GM23248 (cell line): ENCODE results near the gene SLC39A6. TPM values are rescaled to one million over a fixed set of nuclear protein-coding genes. Genes with fewer than 3 reads are reported as not detected.

Experiments used
- DNase-seq: peaks from one replicate; pipeline ENCODE4 v3.0.0-alpha.2; 2015
- H2AFZ ChIP-seq: fragments of 200-600 bp; sonication (generic); 2 replicates; pipeline ENCODE4 v1.6.1; 2016; ENCODE audit warnings: antibody characterized with exemption
- H3F3A ChIP-seq: fragments of 200-600 bp; sonication (generic); 2 replicates; pipeline ENCODE4 v1.6.1; 2016; ENCODE audit warnings: mild to moderate bottlenecking, antibody characterized with exemption, mixed run types; ENCODE audit not compliant: insufficient read depth
- H3K27ac ChIP-seq: fragments of 200-600 bp; sonication (generic); 2 replicates; pipeline ENCODE4 v1.5.1; 2016; ENCODE audit warnings: mild to moderate bottlenecking
- H3K27me3 ChIP-seq: fragments of 200-600 bp; sonication (generic); replicated peaks from 2 replicates; pipeline ENCODE4 v1.6.1; 2016; ENCODE audit warnings: mild to moderate bottlenecking; ENCODE audit not compliant: insufficient read depth
- H3K36me3 ChIP-seq: fragments of 200-600 bp; sonication (generic); 2 replicates; pipeline ENCODE4 v1.6.1; 2016; ENCODE audit warnings: low read depth, mild to moderate bottlenecking
- H3K4me1 ChIP-seq: fragments of 200-600 bp; sonication (generic); 2 replicates; pipeline ENCODE4 v1.6.1; 2016; ENCODE audit warnings: mild to moderate bottlenecking; ENCODE audit not compliant: insufficient read depth
- H3K4me2 ChIP-seq: fragments of 200-600 bp; sonication (generic); one replicate; pipeline ENCODE4 v1.6.1; 2016; ENCODE audit warnings: mild to moderate bottlenecking; ENCODE audit not compliant: unreplicated experiment
- H3K4me3 ChIP-seq: fragments of 200-600 bp; sonication (generic); 2 replicates; pipeline ENCODE4 v1.5.1; 2016; ENCODE audit warnings: mild to moderate bottlenecking
- H3K79me2 ChIP-seq: fragments of 200-600 bp; sonication (generic); 2 replicates; pipeline ENCODE4 v1.6.1; 2016; ENCODE audit warnings: mild to moderate bottlenecking; ENCODE audit not compliant: insufficient read depth
- H3K9ac ChIP-seq: fragments of 200-600 bp; sonication (generic); 2 replicates; pipeline ENCODE4 v1.6.1; 2016; ENCODE audit warnings: mild to moderate bottlenecking
- H3K9me2 ChIP-seq: fragments of 200-600 bp; sonication (generic); 2 replicates; pipeline ENCODE4 v1.6.1; 2016; ENCODE audit warnings: mixed run types, mild to moderate bottlenecking, moderate library complexity; ENCODE audit not compliant: insufficient read depth
- H3K9me3 ChIP-seq: fragments of 200-600 bp; sonication (generic); one replicate; pipeline ENCODE4 v1.6.1; 2017; ENCODE audit warnings: low read depth
- H4K20me1 ChIP-seq: fragments of 200-600 bp; sonication (generic); 2 replicates; pipeline ENCODE4 v1.6.0; 2016; ENCODE audit not compliant: insufficient read depth
- EZH2 ChIP-seq: fragments of 200-600 bp; sonication (generic); IDR thresholded peaks from 2 replicates; pipeline ENCODE4 v1.6.1; 2018; ENCODE audit warnings: antibody characterized with exemption, mild to moderate bottlenecking; ENCODE audit not compliant: insufficient read depth, poor library complexity, severe bottlenecking
- EZH2phosphoT487 ChIP-seq: fragments of 200-600 bp; sonication (generic); IDR thresholded peaks from 2 replicates; pipeline ENCODE4 v1.6.1; 2018; ENCODE audit warnings: antibody characterized with exemption, moderate library complexity, mild to moderate bottlenecking, low read depth; ENCODE audit not compliant: insufficient read depth
- WGBS, 2 experiments: methylation state at CpG; one replicate each; pipeline ENCODE4 v1.1.6; 2015 to 2017; ENCODE audit warnings: low lambda C conversion rate in 2 of 2, low coverage in 1 of 2; ENCODE audit errors: missing lambda C conversion rate in 2 of 2; 5-methylcytosine and 5-hydroxymethylcytosine counted together
- in situ Hi-C: fragments of 300-500 bp; cut with MboI; formaldehyde crosslinking; loops from 2 replicates; pipeline ENCODE4 v1.15.0; 2020
- polyA plus RNA-seq: library from polyadenylated mRNA; unstranded; fragments of >200 nt; fragmentation: Nextera tagmentation; extraction: Ambion mirVana; gene quantifications from 2 replicates; pipeline ENCODE4 v1.2.1, GENCODE V29; 2016
- total RNA-seq: library from RNA; depleted of rRNA; stranded (reverse); fragments of >200 nt; shearing (Covaris generic); gene quantifications from 2 replicates; pipeline ENCODE4 v1.2.3, GENCODE V29; 2014

The SLC39A6 gene
- total and polyA plus RNA-seq, 2 experiments from 2014 or later: 80.5 to 115 TPM

GRCh38 chr18:36149514-36150289 lies 20.6 kb upstream of the SLC39A6 start:
- Histone ChIP-seq H3K9ac (no peak overlapping the region), H3K4me3 (no peak overlapping the region), H2AFZ (no peak overlapping the region), H3K4me1 (peaks cover 16% of the 10 kb centered on the region), H3K9me2 (no peaks in the 10 kb centered on the region), H3K79me2 (no peaks in the 10 kb centered on the region), H3F3A (peaks cover 30% of the 10 kb centered on the region), H4K20me1 (no peaks in the 10 kb centered on the region), H3K4me2 (no peak overlapping the region), H3K27me3 (no peaks in the 10 kb centered on the region), H3K36me3 (peaks cover 44% of the 10 kb centered on the region), H3K27ac (no peak overlapping the region), H3K9me3 (no peaks in the 10 kb centered on the region)
- no peak for DNase-seq
- TF ChIP-seq EZH2 (no peak), EZH2phosphoT487 (no peak)
- in situ Hi-C loops: no loop called here
- WGBS, 2 experiments: 98 to 99% methylated on average over 5 of the region's 5 CpGs

GRCh38 chr18:36143391-36143790 lies 14.3 kb upstream of the SLC39A6 start:
- Histone ChIP-seq H3K4me2 (no peak overlapping the region), H3K36me3 (peaks cover 80% of the 10 kb centered on the region), H3K9me2 (no peaks in the 10 kb centered on the region), H3K79me2 (no peaks in the 10 kb centered on the region; the same call in 1 of the 2 replicates), H3K4me1 (no peaks in the 10 kb centered on the region), H3K9ac (no peak overlapping the region), H4K20me1 (no peaks in the 10 kb centered on the region), H3K27ac (no peak overlapping the region), H3K4me3 (no peak overlapping the region), H2AFZ (no peak overlapping the region), H3K9me3 (no peaks in the 10 kb centered on the region), H3K27me3 (no peaks in the 10 kb centered on the region), H3F3A (no peaks in the 10 kb centered on the region)
- 76 to 100% methylated on average over 1 to 2 of the region's 2 CpGs for WGBS, 2 experiments
- TF ChIP-seq EZH2phosphoT487: no peak
- no peak for TF ChIP-seq EZH2
- in situ Hi-C loops: no loop called here
- no peak for DNase-seq

GRCh38 chr18:36142751-36143150 lies 13.6 kb upstream of the SLC39A6 start:
- H3K9ac ChIP-seq: no peak overlapping the region
- H3K4me3 ChIP-seq: no peak overlapping the region
- no peak overlapping the region for H3K4me2 ChIP-seq
- DNase-seq: no peak
- no peaks in the 10 kb centered on the region for H3K27me3 ChIP-seq
- in situ Hi-C loops: no loop called here
- no peak overlapping the region for H2AFZ ChIP-seq
- no peaks in the 10 kb centered on the region for H4K20me1 ChIP-seq
- H3K9me2 ChIP-seq: no peaks in the 10 kb centered on the region
- H3K9me3 ChIP-seq: no peaks in the 10 kb centered on the region
- peaks cover 82% of the 10 kb centered on the region for H3K36me3 ChIP-seq
- WGBS, 2 experiments: 96 to 98% methylated on average over 3 of the region's 3 CpGs
- H3F3A ChIP-seq: no peaks in the 10 kb centered on the region
- TF ChIP-seq EZH2phosphoT487 (no peak), EZH2 (no peak)
- no peaks in the 10 kb centered on the region; the same call in 1 of the 2 replicates for H3K79me2 ChIP-seq
- H3K4me1 ChIP-seq: no peaks in the 10 kb centered on the region
- H3K27ac ChIP-seq: no peak overlapping the region

- Histone ChIP-seq H3K27ac (no peak overlapping the region), H4K20me1 (no peaks in the 10 kb centered on the region), H3F3A (no peaks in the 10 kb centered on the region), H3K4me1 (no peaks in the 10 kb centered on the region), H3K36me3 (peaks cover 88% of the 10 kb centered on the region), H3K4me2 (no peak overlapping the region), H2AFZ (no peak overlapping the region), H3K27me3 (no peaks in the 10 kb centered on the region), H3K9ac (no peak overlapping the region), H3K4me3 (no peak overlapping the region), H3K79me2 (peaks cover 10% of the 10 kb centered on the region), H3K9me2 (no peaks in the 10 kb centered on the region), H3K9me3 (no peaks in the 10 kb centered on the region)
- TF ChIP-seq EZH2: no peak
- TF ChIP-seq EZH2phosphoT487: no peak
- DNase-seq: no peak
- WGBS, 2 experiments: 96 to 97% methylated on average over 4 of the region's 4 CpGs
- in situ Hi-C loops: no loop called here
These were observed 12.4 kb upstream of the SLC39A6 start for GRCh38 chr18:36141576-36141975.
